GM12873 (cell line): ENCODE data around the gene EWSR1.

Experiments used
- CTCF ChIP-seq: IDR thresholded peaks from 2 replicates; pipeline ENCODE4 v1.5.1; 2012; ENCODE audit warnings: low read depth, mild to moderate bottlenecking, moderate library complexity, low read length, control low read depth; ENCODE audit not compliant: insufficient read depth; ENCODE audit errors: missing control alignments

Gene EWSR1

DNA sequence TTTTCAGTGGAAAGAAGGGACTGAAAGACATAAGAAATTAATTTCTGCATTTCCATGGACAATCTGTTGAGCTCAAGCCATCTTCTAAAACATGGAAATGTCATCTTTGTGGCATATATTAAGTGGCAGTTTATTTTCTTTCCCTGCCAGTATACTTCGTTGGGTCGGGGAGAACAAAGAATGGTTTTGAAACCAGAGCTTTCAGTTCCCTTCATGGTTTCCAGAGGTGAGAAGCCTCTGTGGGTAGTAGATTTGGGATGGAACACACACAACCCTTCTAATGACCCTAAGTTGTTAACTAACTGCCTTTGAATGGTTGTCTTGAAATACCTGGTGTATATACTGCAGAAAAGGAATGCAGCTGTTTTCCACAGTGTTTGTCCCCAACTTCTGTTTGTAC, 20.8 kb downstream of the EWSR1 start:
- no peak for TF ChIP-seq CTCF

- TF ChIP-seq CTCF, result no peak
Observed at GRCh38 chr22:29290061-29290460, 22.0 kb downstream of the EWSR1 start.

DNA sequence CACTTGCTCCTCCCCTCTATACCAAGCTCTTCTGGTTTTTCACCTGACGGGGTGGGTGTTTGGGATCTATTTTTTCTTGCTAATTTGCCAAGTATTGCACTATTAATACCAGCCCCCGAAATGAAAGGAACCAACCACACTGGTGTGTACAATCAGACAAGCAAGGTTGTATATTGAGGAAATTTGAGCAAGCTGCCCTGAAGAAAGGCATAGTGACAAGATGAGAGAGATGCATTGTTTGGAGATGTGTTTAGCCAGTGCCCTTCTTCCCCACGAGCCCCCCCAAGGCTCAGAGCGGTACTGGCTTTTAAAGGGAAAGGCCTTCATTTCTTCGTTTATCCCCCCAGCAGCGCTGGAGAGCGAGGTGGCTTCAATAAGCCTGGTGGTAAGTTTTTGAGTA, 23.1 kb downstream of the EWSR1 start:
- no peak for TF ChIP-seq CTCF

- TF ChIP-seq CTCF, result no peak
Observed at GRCh38 chr22:29292379-29292778, 24.3 kb downstream of the EWSR1 start.

DNA sequence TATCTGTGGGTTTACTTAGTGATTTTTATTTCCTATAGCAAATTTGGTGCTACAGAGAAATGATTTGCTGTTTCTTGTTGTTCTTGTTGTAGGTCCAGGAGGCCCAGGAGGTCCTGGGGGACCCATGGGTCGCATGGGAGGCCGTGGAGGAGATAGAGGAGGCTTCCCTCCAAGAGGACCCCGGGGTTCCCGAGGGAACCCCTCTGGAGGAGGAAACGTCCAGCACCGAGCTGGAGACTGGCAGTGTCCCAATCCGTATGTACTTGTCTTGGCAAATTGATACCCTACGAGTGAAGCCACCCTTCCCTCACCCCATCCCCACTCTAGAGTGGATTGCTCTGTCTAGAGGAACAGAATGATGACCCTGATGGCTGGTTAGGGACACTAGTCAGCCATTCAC, 30.6 kb downstream of the EWSR1 start:
- TF ChIP-seq CTCF, result no peak

GRCh38 chr22:29299136-29299900, 31.2 kb downstream of the EWSR1 start:
- no peak for TF ChIP-seq CTCF

GRCh38 chr22:29300467-29300806, 32.4 kb downstream of the EWSR1 start:
- TF ChIP-seq CTCF, result no peak
